ENCODE results near the gene KRTAP4-6. TPM values are rescaled to one million over a fixed set of nuclear protein-coding genes. Genes with fewer than 3 reads are reported as not detected.

The KRTAP4-6 gene
- total RNA-seq, 1 experiment from 2014 or later, result not detected

DNA sequence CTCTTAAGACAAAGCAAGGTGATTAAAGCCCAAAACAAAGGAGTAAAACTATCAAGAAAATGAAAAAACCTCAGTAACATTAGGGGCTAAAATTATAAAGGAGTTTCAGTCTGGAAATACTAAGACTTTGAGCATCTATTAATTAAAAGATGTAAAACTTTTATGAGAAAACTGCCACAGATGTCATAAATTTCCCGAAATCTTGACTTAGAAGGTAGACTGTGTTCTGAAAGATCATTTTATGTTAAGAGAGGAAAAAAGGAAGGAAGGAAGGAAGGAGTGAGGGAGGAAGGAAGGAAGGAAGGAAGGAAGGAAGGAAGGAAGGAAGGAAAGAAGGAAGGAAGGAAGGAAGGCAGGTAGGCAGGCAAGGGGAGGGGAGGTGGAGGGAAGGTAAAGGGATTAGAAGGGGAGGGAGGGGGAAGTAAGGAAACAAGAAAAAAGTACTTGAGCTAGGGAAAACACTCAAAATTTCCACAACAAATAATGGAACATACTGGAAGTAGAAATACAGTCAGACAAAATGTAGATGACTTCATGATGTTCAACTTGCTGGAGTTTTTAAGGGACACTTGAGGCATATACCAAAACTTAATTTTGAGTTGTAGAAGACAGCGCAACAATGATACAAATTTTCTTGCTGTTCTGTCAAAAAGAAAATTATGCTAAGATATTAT, 7.3 kb upstream of the KRTAP4-6 start:
- intact Hi-C loops (cut with micrococcal nuclease), result no loop called here
- no TSS peak for BruUV-seq (replicated peaks)
- no peaks in the 10 kb centered on the region for H4K20me1 ChIP-seq (ENCODE audit: low read length)

DNA sequence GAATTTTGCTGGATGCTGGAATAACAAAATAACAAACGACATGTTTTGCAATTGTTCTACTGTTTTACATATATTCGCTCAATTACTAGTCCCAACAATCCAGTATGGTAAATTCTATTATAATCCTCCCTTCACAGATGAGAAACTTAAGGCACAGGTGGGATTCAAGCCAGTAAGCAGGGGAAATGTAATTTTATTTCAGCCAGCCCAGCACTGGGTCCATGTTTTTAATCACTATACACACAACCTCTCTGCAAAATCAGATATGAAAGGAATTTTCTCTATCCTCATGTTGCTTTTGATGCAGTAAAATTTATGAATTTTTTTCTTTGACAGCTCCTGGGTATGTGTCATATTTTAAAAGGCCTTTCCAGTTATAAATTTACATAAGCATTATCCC, 4.9 kb upstream of the KRTAP4-6 start:
- intact Hi-C loops (cut with micrococcal nuclease), result no loop called here
- Histone ChIP-seq H3K9ac (ENCODE audit: low read length) (no peak overlapping the region), H3K27me3 (ENCODE audit: low read length) (no peaks in the 10 kb centered on the region), H3K4me3 (ENCODE audit: low read length) (no peak overlapping the region), H3K4me2 (ENCODE audit: low read length) (no peak overlapping the region), H3F3A (ENCODE audit: low read length, unreplicated experiment) (no peaks in the 10 kb centered on the region), H3K36me3 (ENCODE audit: low read depth, low read length) (peaks cover 3% of the 10 kb centered on the region; the same call in 1 of the 2 replicates), H3K4me1 (ENCODE audit: insufficient read depth, low read length) (peaks cover 12% of the 10 kb centered on the region; the same call in 1 of the 2 replicates), H3K27ac (ENCODE audit: low read length) (no peak overlapping the region), H3K9me3 (ENCODE audit: low read length) (peaks cover 6% of the 10 kb centered on the region; the same call in 1 of the 2 replicates), H4K20me1 (ENCODE audit: low read length) (no peaks in the 10 kb centered on the region), H2AFZ (ENCODE audit: low read length) (no peak overlapping the region), H3K79me2 (ENCODE audit: low read length) (no peaks in the 10 kb centered on the region), H3K9me2 (replicated peaks; ENCODE audit: low read length) (no peaks in the 10 kb centered on the region)
- no peak for ATAC-seq
- ChIA-PET POLR2A (ENCODE audit: unreplicated experiment) (no interaction called here), CTCF (no interaction called here)
- BruUV-seq (replicated peaks), result no TSS peak
- no peak for DNase-seq
- TF ChIP-seq CTCF (conservative IDR thresholded peaks at IDR 0.05; ENCODE audit: low read depth, low read length) (no peak), EZH2 (IDR thresholded peaks at IDR 0.05; ENCODE audit: low read length, unreplicated experiment) (no peak), EZH2phosphoT487 (IDR thresholded peaks at IDR 0.05; ENCODE audit: borderline replicate concordance, low read length) (no peak)

More for the DNA sequence above, 7.3 kb upstream of the KRTAP4-6 start:
- CTCF ChIA-PET, result no interaction called here
- no peak for ATAC-seq
- TF ChIP-seq EZH2 (IDR thresholded peaks at IDR 0.05; ENCODE audit: low read length, unreplicated experiment) (no peak), CTCF (conservative IDR thresholded peaks at IDR 0.05; ENCODE audit: low read depth, low read length) (no peak), EZH2phosphoT487 (IDR thresholded peaks at IDR 0.05; ENCODE audit: borderline replicate concordance, low read length) (no peak)
- H3K36me3 ChIP-seq (ENCODE audit: low read depth, low read length), result peaks cover 3% of the 10 kb centered on the region; the same call in 1 of the 2 replicates
- no peaks in the 10 kb centered on the region for H3K27me3 ChIP-seq (ENCODE audit: low read length)
- H3K79me2 ChIP-seq (ENCODE audit: low read length), result no peaks in the 10 kb centered on the region
- no peak overlapping the region for H3K9ac ChIP-seq (ENCODE audit: low read length)
- no peaks in the 10 kb centered on the region; the same call in 1 of the 2 replicates for H3K4me1 ChIP-seq (ENCODE audit: insufficient read depth, low read length)
- no peak overlapping the region for H3K4me3 ChIP-seq (ENCODE audit: low read length)
- H3K9me3 ChIP-seq (ENCODE audit: low read length), result peaks cover 6% of the 10 kb centered on the region; the same call in 1 of the 2 replicates
- H3K4me2 ChIP-seq (ENCODE audit: low read length), result no peak overlapping the region
- H3K9me2 ChIP-seq (replicated peaks; ENCODE audit: low read length), result no peaks in the 10 kb centered on the region
- H3F3A ChIP-seq (ENCODE audit: low read length, unreplicated experiment), result no peaks in the 10 kb centered on the region
- POLR2A ChIA-PET (ENCODE audit: unreplicated experiment), result no interaction called here
- DNase-seq, result no peak
- H3K27ac ChIP-seq (ENCODE audit: low read length), result no peak overlapping the region
- no peak overlapping the region for H2AFZ ChIP-seq (ENCODE audit: low read length)

GRCh38 chr17:41144846-41145245, 4.5 kb upstream of the KRTAP4-6 start:
- no peak overlapping the region for H3K4me2 ChIP-seq (ENCODE audit: low read length)
- no peak overlapping the region for H3K9ac ChIP-seq (ENCODE audit: low read length)
- H2AFZ ChIP-seq (ENCODE audit: low read length), result no peak overlapping the region
- peaks cover 14% of the 10 kb centered on the region; the same call in 1 of the 2 replicates for H3K4me1 ChIP-seq (ENCODE audit: insufficient read depth, low read length)
- no peaks in the 10 kb centered on the region for H3K79me2 ChIP-seq (ENCODE audit: low read length)
- peaks cover 3% of the 10 kb centered on the region; the same call in 1 of the 2 replicates for H3K36me3 ChIP-seq (ENCODE audit: low read depth, low read length)
- intact Hi-C loops (cut with micrococcal nuclease), result no loop called here
- no peaks in the 10 kb centered on the region for H3K9me2 ChIP-seq (replicated peaks; ENCODE audit: low read length)
- peaks cover 6% of the 10 kb centered on the region; the same call in 1 of the 2 replicates for H3K9me3 ChIP-seq (ENCODE audit: low read length)
- DNase-seq, result no peak
- CTCF ChIA-PET, result no interaction called here
- no TSS peak for BruUV-seq (replicated peaks)
- H3K27me3 ChIP-seq (ENCODE audit: low read length), result no peaks in the 10 kb centered on the region
- ATAC-seq, result no peak
- no peaks in the 10 kb centered on the region for H3F3A ChIP-seq (ENCODE audit: low read length, unreplicated experiment)
- TF ChIP-seq CTCF (conservative IDR thresholded peaks at IDR 0.05; ENCODE audit: low read depth, low read length) (no peak), EZH2phosphoT487 (IDR thresholded peaks at IDR 0.05; ENCODE audit: borderline replicate concordance, low read length) (no peak), EZH2 (IDR thresholded peaks at IDR 0.05; ENCODE audit: low read length, unreplicated experiment) (no peak)
- POLR2A ChIA-PET (ENCODE audit: unreplicated experiment), result no interaction called here
- H3K4me3 ChIP-seq (ENCODE audit: low read length), result no peak overlapping the region
- H4K20me1 ChIP-seq (ENCODE audit: low read length), result no peaks in the 10 kb centered on the region
- no peak overlapping the region for H3K27ac ChIP-seq (ENCODE audit: low read length)
